Inflammatory macrophage (primary cell): Measurements from ENCODE around the gene TRNAU1AP.
"Not testable (repeated sequence)": the region's sequence is repeated elsewhere in the genome, so short reads cannot be mapped to it uniquely, and the experiment has no call there.

Source experiments
- DNase-seq, 2 donors: peaks; one replicate each; pipeline ENCODE4 v3.0.0-alpha.2; 2020 to 2022

Gene TRNAU1AP

GRCh38 chr1:28577738-28578536 lies 25.1 kb downstream of the TRNAU1AP start:
- peak in 1 of 2 donors; percentile 20 for DNase-seq

GRCh38 chr1:28578696-28579218 lies 25.9 kb downstream of the TRNAU1AP start:
- DNase-seq, result no peak

- DNase-seq, result no peak
These were observed 26.5 kb downstream of the TRNAU1AP start for GRCh38 chr1:28579401-28579800.

GRCh38 chr1:28580722-28581530 lies 28.0 kb downstream of the TRNAU1AP start:
- peak in 1 of 2 donors; percentile 24 for DNase-seq

- DNase-seq, result peak; percentile 98 to 99
These were observed 28.8 kb downstream of the TRNAU1AP start for GRCh38 chr1:28581531-28582247.

- no peak for DNase-seq
These were observed 29.3 kb downstream of the TRNAU1AP start for GRCh38 chr1:28582248-28582615.

GRCh38 chr1:28586585-28587391 lies 33.9 kb downstream of the TRNAU1AP start:
- DNase-seq, result not testable (repeated sequence)

GRCh38 chr1:28591708-28592320 lies 38.9 kb downstream of the TRNAU1AP start, which contains the start of gene RAB42:
Gene RAB42, plus strand, starts transcription at chr1:28592265. Its CDS starts 247 bp downstream, at chr1:28592512.
- DNase-seq, result peak; percentile 63 to 76

- peak in 1 of 2 donors; percentile 64 for DNase-seq
These were observed 39.6 kb downstream of the TRNAU1AP start for GRCh38 chr1:28592321-28593071.

GRCh38 chr1:28593988-28594356 lies 41.1 kb downstream of the TRNAU1AP start:
- DNase-seq, result not testable (repeated sequence)

GRCh38 chr1:28594686-28595411 lies 42.0 kb downstream of the TRNAU1AP start:
- not testable (repeated sequence) for DNase-seq

- no peak for DNase-seq
These were observed 42.7 kb downstream of the TRNAU1AP start for GRCh38 chr1:28595412-28596191.

GRCh38 chr1:28596276-28596675 lies 43.4 kb downstream of the TRNAU1AP start:
- not testable (repeated sequence) for DNase-seq

GRCh38 chr1:28601696-28602095 lies 48.8 kb downstream of the TRNAU1AP start:
- no peak for DNase-seq

- peak; percentile 73 to 74 for DNase-seq
These were observed 49.9 kb downstream of the TRNAU1AP start for GRCh38 chr1:28602536-28603439.

- no peak for DNase-seq
These were observed 51.5 kb downstream of the TRNAU1AP start for GRCh38 chr1:28604411-28604810.

GRCh38 chr1:28604962-28605361 lies 52.1 kb downstream of the TRNAU1AP start:
- no peak for DNase-seq

GRCh38 chr1:28606771-28607170 lies 53.9 kb downstream of the TRNAU1AP start:
- no peak for DNase-seq
